Kidney glomerular epithelial cell (primary cell): ENCODE measurements around the gene DOCK1.

Source experiments
- DNase-seq: peaks from one replicate; lab custom pipeline; 2025; lab: John Stamatoyannopoulos, UW

The DOCK1 gene

DNA sequence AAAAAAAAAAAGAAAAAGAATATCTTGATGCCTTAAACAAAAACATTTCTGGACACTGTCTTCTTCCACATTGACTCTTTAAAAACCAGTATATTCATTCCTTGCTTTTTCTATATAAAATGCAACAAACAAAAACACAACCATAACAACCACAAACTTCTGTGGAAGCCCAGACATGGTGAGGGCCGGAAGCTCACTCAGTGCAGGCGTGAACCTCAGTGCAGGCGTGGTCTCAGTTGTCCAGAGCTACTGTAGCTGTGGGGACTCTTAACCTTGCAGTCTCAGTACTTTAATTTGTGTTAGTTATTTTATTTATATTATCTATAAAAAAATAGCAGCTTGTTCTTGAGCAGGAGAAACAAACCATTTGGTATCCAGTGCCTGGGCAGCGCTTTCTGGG lies 131.8 kb downstream of the DOCK1 start:
- DNase-seq: no peak

DNA sequence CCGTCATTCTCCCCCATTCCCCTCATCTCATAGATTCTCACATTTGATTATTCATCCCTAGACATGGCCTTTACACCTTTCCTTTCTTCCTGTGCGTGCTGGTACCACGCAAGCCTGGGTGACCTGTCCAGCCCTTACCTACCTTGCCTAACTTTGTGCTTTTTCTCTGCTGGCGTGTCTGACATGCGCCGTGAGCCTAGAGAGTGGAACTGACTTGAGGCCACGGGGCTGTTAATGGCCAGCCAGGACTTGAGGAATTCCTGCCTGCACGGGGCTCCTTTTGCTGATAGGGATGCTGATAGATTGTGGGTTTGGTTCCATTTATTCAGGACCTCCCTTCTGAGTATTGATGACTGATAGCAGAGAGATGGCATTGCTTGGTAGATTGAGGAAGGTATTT lies 134.2 kb downstream of the DOCK1 start:
- no peak for DNase-seq

DNA sequence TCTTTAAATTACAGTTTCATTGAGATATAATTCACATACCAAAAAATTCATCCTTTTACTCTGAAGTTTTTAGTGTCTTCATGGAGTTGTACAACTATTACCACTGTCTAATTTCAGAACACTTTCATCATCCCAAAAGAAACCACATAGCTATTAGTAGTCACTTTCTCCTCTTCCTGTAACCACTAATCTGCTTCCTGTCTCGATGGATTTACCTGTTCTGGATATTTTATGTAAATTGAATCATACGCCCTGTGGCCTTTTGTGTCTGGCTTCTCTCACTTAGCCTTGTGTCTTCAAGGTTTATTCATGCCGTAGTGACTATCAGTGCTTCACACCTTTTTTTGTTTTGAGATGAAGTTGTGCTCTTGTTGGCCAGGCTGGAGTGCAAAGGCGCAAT lies 135.5 kb downstream of the DOCK1 start:
- no peak for DNase-seq

- no peak for DNase-seq
These were observed 136.3 kb downstream of the DOCK1 start for GRCh38 chr10:127041552-127041951.

- no peak for DNase-seq
These were observed 138.1 kb downstream of the DOCK1 start for GRCh38 chr10:127043301-127043700.

GRCh38 chr10:127044186-127044585 lies 139.0 kb downstream of the DOCK1 start:
- no peak for DNase-seq

DNA sequence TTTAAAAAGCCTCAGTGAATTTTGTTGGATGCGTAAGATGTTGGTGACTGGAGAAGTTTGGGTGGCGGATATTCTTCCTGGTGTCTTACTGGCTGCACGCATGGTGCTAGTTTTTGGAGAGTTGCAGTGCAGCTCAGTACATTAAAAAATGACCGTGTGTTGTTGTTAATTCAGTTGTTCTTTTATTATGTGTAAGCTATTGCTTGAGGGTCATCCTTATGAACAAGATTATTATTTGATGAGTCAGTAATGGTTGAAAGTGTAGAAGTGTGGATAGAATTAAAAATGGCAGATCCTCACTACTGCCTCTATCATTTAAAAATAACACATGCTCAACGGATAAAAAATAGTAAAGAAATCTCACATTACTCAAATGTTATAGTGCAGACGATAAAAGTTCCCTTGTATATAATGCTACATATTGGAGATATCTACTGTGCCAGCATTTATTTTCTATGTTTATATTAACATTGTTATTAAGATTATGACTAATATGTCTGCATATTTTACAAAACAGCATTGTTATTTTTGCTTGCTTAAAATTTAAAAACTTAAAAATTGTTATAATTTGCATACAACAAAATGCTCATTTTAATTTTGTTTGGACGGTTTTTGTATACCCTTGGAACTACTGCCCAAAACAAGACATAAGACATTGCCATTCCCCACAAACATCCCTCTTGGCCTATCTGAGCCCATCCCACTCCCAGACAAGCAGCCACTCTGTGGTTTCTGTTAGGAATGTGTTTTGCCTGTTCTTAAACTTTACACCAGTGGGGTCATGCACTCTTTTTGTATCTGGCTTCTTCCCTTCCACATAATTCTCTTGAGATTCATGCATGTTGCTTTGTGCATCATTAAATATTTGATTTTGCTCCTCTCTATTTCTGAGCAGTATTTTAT lies 142.0 kb downstream of the DOCK1 start:
- DNase-seq: no peak

DNA sequence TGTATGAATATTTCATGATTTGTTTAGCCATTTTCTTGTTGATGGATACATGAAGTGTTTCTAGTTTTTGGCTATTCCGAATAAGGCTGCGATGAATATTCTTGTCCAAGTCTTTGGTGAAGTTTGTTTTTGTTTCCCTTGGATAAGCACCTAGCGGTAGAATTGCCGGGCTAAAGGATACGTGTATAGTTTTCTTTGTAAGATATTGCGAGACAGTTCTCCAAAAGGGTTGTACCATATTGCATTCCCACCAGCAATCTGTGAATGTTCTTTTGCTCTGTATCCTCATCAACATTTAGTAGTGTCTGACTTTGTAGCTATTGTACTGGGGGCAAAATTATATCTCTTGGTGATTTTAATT lies 142.6 kb downstream of the DOCK1 start:
- DNase-seq: no peak

- no peak for DNase-seq
These were observed 143.4 kb downstream of the DOCK1 start for GRCh38 chr10:127048630-127049029.

- DNase-seq: no peak
These were observed 146.8 kb downstream of the DOCK1 start for GRCh38 chr10:127052001-127052400.

GRCh38 chr10:127055263-127055662 lies 150.0 kb downstream of the DOCK1 start:
- DNase-seq: no peak

GRCh38 chr10:127059314-127059713 lies 154.1 kb downstream of the DOCK1 start:
- DNase-seq: no peak

DNA sequence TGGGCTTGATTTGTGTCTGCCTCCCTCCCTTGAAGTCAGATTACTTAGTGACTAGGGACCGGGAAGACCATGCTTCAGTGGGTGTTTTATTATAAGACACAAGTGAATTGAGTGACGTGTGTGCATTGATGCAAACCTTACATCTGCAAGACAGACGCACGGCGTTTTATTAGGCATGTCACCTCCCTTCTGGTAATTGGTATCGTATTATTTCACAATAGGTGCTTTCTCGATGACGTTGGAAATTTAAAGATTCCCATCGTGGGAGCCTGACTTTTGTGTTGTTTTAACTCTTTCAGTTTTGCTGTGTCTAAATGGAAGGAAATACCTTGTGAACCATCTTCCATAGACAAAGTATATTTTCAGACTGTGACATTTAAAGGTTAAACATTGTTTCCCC lies 158.5 kb downstream of the DOCK1 start:
- DNase-seq: no peak

DNA sequence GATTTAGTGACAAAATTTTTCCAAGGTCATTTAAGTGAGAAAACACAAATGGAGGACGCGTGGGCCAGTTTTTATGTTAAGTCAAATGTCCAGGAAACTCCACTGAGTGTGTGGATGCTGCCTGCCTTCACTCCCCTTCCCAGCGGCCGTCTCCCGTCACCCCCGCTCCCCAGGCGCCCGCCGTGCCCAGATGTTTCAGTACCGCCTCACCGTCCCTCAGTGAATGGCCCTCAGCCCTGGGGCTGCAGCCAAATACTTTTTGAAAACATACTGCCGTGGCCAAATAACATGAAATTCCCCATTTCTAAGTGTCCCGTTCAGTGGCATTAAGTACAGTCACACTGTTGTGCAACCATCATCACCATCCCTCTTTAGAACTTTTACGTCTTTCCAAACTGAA lies 159.2 kb downstream of the DOCK1 start:
- DNase-seq: no peak

- no peak for DNase-seq
These were observed 162.4 kb downstream of the DOCK1 start for GRCh38 chr10:127067542-127068194.

- DNase-seq: no peak
These were observed 163.3 kb downstream of the DOCK1 start for GRCh38 chr10:127068485-127068884.

- no peak for DNase-seq
These were observed 164.2 kb downstream of the DOCK1 start for GRCh38 chr10:127069436-127069835.

GRCh38 chr10:127071126-127071525 lies 165.9 kb downstream of the DOCK1 start:
- DNase-seq: no peak

GRCh38 chr10:127073666-127074065 lies 168.4 kb downstream of the DOCK1 start:
- DNase-seq: no peak

GRCh38 chr10:127079392-127079791 lies 174.2 kb downstream of the DOCK1 start:
- DNase-seq: no peak

GRCh38 chr10:127080317-127080716 lies 175.1 kb downstream of the DOCK1 start:
- DNase-seq: no peak

DNA sequence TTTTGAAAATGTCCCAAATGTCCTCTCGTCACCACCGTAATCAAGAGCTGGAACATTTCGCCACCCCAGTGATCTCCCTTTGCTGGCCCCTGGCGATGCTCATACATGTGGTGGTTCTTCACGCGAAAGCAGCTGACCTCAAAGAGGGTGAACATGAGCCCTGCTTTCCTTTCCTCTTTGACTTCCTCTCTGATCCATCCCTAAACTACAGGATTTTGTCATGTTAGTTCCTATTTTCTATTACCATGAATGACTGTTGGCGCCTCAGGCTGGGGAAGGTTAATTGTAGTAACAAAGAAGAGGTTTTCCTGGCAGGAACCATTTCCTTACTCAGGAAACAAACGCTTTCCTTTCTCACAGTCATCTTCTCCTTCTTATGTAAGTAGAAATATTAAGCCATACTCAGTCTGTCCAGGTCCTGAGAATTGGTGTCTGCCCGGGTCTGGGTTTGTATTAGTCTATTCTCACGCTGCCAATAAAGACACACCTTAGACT lies 176.7 kb downstream of the DOCK1 start:
- no peak for DNase-seq

- DNase-seq: no peak
These were observed 177.4 kb downstream of the DOCK1 start for GRCh38 chr10:127082651-127083050.
